Stimulated activated CD4-positive, alpha-beta T cell treated with anti-CD3 and anti-CD28 coated beads, TNF-alpha, amount 100 ng/mL, for 4 hours (primary cell): ENCODE measurements around the gene S1PR5.
A peak's percentile ranks its signal among the peaks of the same experiment; 100 is the strongest.
"Not testable (repeated sequence)": the region's sequence is repeated elsewhere in the genome, so short reads cannot be mapped to it uniquely, and the experiment has no call there.

Experiments
- DNase-seq, 3 experiments: peaks; one replicate each; pipeline ENCODE4 v3.0.0-alpha.2; 2020; ENCODE audit warnings: low read depth in 3 of 3

S1PR5 gene, protein sequence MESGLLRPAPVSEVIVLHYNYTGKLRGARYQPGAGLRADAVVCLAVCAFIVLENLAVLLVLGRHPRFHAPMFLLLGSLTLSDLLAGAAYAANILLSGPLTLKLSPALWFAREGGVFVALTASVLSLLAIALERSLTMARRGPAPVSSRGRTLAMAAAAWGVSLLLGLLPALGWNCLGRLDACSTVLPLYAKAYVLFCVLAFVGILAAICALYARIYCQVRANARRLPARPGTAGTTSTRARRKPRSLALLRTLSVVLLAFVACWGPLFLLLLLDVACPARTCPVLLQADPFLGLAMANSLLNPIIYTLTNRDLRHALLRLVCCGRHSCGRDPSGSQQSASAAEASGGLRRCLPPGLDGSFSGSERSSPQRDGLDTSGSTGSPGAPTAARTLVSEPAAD

DNA sequence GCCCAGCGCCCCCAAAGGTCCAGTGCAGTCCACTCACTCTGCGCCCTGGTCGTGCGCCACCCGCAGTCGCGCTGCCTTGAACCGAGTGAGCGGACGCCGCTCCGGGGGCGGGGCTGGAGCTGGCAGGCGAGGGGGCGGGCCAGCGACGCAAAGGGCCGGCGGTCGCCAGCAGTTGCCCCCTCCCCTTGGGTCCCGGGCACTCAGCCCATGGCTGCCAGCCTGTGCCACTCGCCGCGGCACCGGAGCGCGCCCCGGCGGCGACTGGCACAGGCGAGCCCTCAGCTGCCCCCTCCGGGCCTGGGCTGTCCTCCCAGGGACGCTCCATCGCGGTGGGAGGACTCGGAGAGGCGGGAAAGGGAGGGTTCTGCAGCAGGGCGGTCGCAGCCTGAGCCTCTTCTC, at the start of gene S1PR5:
S1PR5 (minus strand) TSS at position 87 of the 399 bp plus-strand sequence. CDS start 2,436 bp downstream, outside the sequence.
- DNase-seq = no peak

DNA sequence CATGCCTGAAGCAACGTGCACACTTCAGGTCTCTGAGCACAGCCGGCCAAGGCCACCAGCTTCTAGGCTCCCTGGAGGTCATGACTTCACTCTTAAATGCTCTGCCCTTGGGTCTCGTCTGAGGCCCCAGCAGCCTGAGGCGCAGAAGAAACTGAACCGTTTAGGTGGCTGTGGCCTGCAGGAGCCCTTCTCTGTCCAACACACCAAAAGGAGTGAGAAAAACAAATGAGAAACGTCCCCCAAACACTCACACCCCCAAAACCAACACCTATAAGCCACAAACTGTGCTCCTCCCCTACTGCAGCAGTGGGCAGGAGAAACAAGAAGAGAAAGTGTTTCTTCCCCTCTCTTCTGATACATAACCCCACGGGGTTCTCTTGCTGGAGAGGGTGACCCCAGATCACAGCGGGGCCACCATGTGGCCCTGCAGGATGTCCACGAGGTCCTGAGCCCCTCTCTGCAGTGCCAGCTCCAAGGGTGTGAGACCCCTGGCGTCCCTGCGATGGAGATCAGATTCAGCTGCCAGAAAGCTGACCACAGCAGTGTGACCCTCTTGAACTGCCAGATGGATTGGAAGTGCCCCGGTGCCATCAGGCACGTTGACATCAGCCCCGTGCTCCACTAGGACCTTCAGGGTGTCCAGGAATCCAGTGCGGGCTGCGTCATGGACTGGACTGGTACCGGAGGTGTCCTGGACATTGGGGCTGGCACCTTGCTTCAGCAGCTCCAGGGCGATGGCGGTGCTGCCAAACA, 49.6 kb upstream of the S1PR5 start:
- DNase-seq = no peak

DNA sequence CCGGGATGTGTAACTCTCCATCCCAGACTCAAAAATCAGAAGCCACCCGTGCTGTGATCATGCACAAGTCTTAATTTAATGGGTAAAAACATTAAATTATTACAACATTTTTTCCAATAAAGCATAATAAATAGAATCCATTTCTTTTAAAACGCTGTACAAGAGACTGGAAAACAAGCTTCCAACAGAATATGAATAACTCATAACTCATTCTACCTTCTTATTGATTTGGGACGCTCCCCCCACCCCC, 49.1 kb upstream of the S1PR5 start:
- DNase-seq = no peak

DNA sequence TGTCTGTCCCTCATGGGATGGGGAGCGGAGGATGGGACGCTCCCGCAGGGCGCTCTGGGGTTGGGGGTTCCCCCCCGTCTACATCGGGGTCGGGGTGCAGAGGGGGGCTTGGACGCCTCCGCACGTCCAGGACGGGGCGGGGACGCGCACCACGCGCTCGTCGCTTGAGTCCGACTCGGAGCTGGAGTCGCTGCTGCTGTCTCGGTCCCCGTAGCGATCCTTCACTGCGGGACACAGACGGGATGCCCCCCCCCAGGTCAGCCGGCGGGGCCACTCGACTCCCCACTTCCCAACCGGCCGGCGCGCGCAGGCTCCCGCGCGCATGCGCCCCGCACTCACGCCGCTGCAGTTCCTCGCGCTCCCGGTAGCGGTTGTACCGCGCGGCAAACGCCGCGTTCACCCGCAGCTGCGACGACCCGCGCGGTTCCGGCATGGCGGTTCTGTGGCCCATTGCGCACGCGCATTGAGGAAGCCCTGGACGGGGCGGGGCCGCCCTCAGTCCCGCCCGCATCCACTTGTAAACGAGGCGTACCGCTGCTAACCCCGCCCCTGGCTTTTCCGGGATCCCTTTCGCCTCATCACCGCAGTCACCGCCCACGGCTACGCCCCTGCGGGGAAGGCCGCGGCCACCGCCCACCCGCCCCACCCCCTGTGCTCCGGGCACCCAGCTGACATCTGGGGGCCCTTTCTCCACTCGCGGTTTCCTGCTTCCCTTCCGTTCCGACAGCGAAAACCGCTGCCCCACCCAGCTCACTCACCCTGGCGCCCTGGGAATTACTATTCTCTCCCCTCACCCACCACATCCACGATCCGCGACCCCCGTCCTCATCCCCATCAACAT, 48.5 kb upstream of the S1PR5 start, which contains the start of gene KRI1:
KRI1 (minus strand) TSS at position 444 of the 841 bp plus-strand sequence; CDS start at position 433, 11 bp downstream.
- DNase-seq = peak; percentile 97 to 98 (median 97)

DNA sequence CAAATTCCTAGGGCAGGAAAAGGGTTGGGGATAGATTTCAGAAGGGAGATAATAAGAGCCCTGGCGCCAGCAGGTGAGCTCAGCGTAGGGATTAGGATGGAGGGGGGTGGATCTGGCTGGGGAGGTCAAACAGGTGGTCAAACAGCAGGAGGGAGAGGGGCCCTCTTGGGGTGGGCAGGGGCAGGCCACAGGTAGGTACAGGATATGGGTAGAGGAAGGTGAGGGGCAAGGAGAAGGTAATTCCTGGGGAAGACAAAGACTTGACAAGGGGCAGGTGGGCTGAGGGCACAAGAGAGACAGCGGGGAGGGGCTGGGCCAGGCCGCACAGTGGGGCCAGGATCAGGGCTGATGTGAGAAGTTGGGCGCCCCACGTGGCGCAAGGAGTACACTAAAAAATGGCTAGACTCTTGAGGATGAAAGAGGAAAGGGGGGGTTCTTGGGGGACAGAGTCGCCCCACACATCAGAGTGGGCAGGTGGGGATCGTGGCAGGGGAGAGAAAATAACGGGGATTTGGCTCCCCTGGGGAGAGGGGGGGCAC, 47.9 kb upstream of the S1PR5 start:
- DNase-seq = peak in 1 of 3 experiments; percentile 42

DNA sequence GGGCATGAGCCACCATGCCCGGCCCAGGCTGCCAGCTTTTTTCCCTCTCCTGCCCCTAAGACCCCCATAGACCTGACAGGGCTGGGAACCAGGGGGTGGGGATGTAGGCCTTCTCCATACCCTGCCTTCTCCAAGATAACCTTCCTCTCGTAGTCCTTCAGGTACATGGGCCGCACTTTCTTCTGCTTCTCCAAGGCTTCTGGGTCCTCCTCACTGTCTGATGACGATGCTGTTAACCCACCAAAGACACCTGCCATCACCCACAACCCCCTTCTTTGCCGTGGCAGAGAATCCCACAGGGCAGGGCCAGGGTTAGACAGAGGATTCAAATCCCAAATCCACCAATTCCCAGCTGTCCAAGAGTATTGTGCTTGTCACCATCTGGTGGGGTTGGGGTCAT, 45.4 kb upstream of the S1PR5 start:
- DNase-seq = no peak

DNA sequence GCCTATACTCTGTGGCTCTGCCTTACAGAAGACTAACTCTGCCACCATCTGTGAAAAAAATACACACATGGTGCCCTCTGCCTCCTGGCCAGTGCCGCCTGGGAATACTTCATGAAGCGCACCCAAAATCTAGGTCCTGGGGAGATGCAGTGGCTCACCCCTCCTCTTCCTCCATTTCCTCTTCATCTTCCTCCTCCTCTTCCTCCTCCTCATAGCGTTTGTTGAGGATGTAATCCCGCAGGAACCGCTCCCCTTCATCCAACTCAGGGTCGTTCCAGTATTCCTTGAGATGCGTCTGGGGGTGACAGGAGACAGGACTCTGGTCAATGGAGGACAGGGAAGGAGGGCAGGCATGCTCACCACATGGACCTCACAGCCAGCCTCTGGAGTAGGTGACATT, 42.9 kb upstream of the S1PR5 start:
- DNase-seq = no peak

DNA sequence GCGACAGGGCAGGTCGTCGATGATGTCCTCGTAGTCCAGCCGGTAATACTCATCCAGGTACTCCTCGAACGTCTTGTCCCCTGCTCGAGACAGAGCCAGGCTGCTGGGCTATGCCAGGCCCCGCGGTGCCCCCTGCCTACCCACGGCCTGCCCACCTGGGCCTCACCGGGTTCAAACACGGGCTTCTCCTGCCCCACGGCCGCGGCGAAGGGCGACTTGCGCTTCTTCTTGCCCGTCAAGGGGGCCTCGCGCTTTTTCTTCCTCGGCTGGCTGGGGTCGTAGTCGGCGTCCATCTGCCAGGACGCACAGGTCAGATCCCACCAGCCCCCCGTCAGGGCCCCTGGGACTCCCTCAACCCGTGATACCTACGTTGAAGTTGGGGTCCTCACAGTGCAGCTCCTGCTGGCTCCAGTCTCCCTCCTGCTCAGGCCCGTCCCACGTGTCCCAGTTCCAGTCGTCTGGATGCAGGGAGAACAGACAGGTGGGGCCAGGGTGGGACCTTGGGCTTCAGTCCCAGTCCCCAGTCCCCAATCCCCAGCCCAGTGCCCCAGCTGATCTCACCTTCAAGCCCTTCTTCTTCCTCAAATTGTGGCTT, 40.5 kb upstream of the S1PR5 start:
- no peak for DNase-seq

DNA sequence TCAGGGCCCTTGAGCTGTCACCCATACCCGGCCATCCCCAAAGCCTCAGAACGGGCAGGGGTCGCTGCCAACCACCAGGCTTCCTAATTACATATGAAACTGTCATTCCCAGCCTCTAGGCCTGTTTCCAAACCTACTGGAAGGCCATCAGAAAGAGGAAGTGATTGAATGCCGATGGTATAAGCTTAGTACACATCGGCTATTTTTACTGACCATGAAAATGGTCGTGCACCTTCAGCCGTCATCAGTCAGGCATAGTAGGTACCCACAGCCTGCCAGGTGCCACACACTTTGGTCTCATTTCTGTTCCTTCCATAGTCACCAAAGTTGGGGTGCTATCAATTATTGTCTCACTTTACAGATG, 38.3 kb upstream of the S1PR5 start:
- DNase-seq = no peak

DNA sequence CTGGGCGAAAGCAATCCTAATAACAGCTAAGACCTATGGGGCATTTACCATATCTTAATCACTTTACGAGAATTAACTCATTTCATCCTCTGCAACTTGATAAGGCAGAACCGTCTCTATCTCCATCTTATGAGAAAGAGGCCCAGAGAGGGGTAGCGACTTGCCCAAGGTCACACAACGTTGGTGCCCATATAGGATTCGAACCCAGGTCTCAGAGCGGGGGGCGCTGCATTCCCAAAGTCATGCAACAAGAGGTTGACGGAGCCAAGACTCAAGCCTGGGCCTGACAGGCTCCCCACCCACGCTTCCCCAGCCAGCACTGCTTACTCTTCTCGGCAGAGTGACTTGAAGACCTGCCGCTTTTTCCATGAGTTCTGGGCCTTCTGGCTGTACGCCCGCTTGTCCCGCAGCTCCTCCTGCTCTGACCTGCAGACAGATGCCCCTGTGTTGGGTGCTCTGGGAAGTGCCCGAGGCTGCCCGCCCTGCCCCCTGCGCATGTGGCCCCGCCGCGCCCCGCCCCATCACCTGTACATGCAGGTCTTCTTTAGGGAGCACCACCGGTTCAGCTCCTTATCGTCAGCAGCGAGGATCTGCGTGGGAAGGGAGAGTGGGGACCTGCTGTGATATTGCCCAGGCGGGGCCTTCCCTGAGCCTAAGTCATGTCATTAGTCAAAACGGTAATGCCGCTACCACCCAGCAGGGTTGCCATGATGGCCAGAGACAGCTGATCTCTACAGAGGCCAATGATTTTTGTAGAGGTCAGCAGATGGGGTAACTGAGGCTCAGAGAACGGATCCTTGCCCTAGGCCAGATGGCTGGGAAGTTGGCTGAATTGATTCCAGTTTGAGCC, 37.7 kb upstream of the S1PR5 start:
- no peak for DNase-seq

DNA sequence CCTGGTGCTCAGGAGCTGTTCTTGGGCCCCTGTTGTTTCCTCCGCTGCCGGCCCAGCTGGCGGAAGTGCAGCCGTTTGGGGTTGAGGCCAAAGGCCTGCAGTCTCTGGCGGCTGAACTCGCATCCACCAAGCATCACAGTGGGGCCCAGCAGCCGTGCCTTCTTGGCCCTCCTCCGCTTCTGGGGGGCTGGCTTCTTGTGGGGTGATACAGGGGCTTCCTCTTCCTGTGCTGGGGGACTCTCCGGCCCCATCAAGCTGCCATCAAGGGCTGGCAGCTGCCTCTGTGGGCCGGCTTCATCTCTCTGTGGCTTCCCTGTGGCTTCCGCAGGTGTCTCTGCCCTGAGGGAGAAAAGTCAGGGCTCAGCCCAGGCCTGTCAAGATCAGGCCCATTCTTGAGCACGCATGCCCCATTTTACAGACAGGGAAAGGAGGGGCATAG, 36.7 kb upstream of the S1PR5 start:
- no peak for DNase-seq

DNA sequence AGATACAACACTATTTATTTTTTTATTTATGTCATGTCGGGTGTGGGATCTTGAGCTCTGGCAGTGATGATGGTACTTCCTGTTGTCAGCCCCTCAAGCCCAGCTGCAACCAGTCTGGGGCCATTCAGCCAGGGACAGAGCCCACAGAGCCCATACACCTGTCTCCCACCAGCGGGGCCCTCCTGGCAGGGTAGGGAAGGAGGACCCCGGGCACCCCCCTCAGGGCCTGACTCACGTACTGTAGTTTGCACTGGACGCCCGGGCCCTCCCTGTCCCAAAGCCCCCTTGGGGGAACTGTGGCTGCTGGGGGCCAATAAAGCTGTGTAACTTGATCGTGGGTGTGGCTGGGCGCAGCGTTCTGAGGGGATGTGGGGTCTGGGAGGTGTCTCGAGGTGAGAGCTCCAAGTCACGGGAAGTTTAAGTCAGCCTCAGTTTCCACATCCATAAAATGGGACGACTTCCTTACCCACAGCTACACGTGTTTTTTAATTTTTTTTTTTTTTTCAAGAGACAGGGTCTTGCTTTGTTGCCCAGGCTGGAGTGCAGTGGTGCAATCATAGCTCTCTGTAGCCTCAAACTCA, 35.9 kb upstream of the S1PR5 start:
- DNase-seq = no peak

DNA sequence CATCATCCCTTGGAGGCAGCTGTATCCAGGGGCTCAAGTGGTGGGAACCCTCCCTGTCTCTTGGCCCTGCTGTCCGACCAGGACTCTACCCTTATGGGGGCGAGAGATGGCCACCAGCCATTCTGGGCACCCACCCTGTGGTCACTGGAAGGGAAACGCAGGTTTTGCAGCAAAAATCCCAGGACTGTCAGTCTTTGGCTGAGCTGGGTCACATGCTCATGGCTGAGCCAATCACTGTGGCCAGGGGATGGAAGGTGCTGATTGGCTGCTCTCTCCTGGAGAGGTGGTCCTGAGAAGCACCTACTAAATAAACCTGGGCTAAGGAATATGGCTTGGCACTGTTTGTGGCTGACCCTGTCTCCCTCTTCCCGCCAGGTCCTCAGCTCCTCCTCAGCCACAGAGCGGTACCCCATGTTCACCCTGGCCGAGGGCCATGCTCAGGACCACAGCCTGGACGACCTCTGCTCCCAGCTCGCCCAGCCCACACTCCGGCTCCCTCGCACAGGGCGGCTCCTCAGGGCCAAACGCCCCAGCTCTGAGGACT, 35.3 kb upstream of the S1PR5 start:
- no peak for DNase-seq

DNA sequence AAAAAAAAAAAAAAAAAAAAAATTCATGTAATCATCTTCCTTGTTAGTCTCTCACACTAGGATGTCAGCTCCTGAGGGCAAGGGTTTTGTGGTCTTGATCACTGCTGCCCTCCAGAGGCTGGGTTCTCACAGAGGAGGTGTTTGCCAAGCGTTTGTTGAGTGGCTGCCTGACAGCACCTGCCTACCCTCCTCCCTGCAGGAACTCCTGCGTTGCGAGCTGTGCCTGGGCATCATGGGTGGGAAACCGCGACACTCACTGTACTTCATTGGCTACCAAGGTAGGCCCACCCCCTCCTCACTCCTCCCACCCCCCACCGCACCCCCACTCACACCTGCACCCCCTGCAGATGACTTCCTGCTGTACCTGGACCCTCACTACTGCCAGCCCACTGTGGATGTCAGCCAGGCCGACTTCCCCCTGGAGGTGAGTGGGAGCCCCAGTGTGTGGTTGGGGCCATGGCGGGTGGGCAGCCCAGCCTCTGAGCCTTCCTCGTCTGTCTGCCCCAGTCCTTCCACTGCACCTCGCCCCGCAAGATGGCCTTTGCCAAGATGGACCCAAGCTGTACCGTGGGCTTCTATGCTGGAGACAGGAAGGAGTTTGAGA, 34.6 kb upstream of the S1PR5 start:
- no peak for DNase-seq

DNA sequence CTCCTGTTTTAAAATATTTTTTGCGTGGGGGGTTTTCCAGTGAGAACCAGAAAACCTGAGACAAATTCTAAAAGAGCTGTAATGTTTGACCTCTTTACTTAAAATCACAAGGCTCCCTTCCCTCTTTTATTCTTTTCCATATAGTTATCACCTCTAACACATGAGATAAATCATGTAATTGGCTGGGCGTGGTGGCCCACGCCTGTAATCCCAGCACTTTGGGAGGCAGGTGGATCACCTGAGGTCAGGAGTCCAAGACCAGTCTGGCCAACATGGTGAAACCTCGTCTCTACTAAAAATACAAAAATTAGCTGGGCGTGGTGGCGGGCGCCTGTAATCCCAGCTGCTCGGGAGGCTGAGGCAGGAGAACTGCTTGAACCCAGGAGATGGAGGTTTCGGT, 33.8 kb upstream of the S1PR5 start:
- not testable (repeated sequence) for DNase-seq

DNA sequence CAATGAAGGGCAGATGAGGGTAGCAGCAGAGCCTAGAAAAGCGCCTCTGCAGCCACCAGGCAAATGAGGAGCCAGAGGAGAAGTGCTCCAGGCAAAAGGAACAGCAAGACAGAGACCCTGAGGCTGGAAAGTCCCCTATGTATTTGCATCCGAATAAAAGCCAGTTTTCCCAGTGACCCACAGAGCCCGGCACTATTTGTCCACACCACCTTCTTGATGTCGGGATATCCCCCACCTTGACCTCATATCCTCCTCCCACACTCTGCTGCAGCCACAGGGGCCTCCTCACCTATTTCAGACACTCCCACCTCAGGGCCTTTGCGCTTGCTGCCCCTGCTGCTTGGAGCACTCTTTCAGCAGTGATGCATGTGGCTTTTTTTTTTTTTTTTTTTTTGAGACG, 33.1 kb upstream of the S1PR5 start:
- no peak for DNase-seq

DNA sequence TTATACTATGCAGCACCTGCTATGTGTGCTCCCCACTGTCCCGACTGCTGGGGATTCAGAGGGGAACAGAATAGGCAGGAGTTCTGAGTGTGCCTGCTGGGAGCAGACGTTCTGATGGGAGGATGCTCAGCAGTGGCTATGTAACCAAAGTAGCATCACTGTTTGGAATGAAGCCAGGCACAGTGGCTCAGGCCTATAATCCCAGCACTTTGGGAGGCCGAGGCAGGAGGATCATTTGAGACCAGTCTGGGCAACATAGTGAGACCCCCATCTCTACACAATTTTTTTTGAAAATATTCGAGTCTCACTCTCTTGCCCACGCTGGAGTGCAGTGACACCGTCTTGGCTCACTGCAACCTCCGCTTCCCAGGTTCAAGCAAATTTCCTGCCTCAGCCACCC, 32.5 kb upstream of the S1PR5 start:
- no peak for DNase-seq

DNA sequence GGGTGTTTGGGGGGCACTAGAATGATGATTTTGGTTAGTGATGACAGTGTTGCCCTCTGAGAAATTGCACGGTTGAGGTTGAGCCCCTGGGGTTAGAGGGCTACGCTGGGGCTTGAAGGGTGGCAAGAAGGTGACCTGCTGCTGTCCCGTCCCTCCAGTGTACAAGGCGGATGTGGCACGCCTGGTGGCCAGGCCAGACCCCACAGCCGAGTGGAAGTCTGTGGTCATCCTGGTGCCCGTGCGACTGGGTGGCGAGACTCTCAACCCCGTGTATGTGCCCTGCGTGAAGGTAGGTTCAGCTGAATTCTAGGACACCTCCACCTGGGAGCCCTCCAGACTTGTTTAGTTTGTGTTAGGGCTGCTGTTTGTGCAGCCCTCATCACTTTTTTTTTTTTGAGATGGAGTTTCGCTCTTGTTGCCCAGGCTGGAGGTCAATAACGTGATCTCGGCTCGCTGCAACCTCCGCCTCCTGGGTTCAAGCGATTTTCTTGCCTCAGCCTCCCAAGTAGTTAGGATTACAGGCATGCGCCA, 31.6 kb upstream of the S1PR5 start:
- no peak for DNase-seq

DNA sequence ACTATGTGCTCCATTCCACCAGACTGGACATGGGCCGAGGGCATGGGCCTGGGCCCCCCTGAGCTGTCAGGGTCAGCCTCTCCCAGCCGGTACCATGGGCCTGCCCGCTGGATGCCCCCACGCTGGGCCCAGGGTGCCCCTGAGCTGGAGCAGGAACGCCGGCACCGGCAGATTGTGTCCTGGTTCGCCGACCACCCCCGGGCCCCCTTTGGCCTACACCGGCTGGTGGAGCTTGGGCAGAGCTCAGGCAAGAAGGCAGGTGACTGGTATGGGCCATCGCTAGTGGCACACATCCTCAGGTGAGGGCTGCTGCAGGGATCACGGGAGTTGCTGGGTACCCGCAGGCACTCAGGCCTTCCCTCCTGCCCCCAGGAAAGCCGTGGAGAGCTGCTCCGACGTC, 29.6 kb upstream of the S1PR5 start:
- DNase-seq = no peak
